Measurements from ENCODE around the gene POR. TPM values are rescaled to one million over a fixed set of nuclear protein-coding genes. Genes with fewer than 3 reads are reported as not detected.

Gene POR
- total RNA-seq, 1 donor from 2014 or later: 232 TPM

DNA sequence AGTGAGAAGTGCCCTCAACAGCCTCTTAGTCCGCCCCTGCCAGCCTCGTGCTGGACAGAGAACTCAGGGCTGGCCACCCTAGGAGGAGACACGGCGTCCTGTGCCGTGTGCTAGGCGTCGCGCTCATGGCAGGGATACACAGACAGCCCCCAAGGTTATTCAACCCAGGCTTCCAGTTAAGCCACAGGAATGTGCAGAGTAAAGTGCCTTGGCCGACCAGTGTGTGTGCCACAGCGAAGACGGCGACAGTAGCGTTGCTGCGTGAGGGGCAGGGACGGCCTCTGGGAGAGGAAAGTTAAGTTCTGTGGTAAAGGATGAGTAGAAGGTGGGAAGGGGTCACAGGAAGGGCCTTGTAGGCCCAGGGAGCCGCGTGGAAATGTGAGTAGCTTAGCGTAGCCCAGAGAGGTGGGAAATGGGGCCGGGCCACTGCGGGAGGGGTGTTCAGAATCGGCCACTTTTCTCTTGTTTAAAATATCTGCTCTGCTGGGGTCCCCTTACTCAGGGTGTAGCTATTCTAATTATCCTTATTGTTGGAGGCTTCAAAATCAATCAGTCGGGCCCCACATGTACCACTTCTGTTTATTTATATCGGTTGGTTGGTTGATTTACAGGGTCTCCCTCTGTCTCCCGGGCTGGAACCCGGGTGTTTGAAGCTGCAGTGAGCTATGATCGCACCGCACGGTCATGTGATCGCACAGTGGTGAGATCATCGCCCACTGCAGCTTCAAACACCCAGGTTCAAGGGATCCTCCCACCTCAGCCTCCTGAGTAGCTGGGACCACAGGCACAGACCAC, 54.9 kb downstream of the POR start:
- peaks cover 41% of the 10 kb centered on the region for H3K4me1 ChIP-seq
- intact Hi-C loops (cut with DNase I): no loop called here
- H3K9me3 ChIP-seq: no peaks in the 10 kb centered on the region
- no peak for ATAC-seq
- H3K4me3 ChIP-seq: no peak overlapping the region
- TF ChIP-seq CTCF (IDR thresholded peaks at IDR 0.05): no peak
- no peak overlapping the region for H3K27ac ChIP-seq
- peaks cover 35% of the 10 kb centered on the region for H3K36me3 ChIP-seq
- no peaks in the 10 kb centered on the region for H3K27me3 ChIP-seq
- DNase-seq: no peak

GRCh38 chr7:75971309-75971960, 56.5 kb downstream of the POR start:
- no peak for TF ChIP-seq CTCF (IDR thresholded peaks at IDR 0.05)
- Histone ChIP-seq H3K4me1 (peaks cover 32% of the 10 kb centered on the region), H3K36me3 (peaks cover 33% of the 10 kb centered on the region)

DNA sequence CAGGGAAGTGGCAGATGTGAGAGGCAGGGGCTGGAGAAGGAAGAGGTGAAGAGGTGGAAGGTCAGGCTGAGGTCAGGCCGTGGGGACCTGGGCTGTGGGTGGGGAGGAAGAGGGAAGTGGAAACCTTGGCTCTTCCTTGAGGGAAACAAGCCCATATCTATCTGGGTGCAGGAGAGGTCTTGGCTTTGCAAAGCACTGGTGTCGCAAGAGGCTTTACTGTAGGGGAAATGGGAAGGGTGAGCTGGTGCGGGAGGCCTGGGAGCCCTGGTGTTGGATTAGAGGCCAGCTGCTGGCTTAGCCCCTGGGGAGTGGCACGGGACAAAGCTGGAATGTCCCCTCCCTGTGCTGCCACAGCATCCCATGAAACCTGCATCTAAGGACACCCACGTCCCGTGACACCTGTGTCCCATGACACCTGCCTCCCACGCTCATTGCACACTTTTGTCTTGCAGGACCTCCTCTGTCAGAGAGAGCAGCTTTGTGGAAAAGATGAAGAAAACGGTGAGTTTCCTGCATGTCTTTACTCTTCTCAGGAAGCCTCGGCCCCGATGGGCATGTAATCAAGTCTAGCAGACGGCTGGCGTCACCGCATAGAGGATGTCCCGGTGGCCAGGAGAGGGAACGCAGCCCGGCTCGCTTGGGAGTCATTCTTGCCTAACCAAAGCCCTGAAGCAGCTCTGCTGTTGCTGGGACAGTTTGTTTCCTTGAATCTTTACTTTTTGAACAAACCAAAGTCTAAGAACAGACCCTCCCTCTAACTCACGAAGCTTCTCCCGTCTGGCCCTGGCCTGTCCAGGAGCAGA, 57.2 kb downstream of the POR start:
- peaks cover 27% of the 10 kb centered on the region for H3K4me1 ChIP-seq
- H3K9me3 ChIP-seq: no peaks in the 10 kb centered on the region
- H3K4me3 ChIP-seq: no peak overlapping the region
- H3K36me3 ChIP-seq: peaks cover 31% of the 10 kb centered on the region
- peak; percentile 16 for TF ChIP-seq CTCF (IDR thresholded peaks at IDR 0.05)
- H3K27ac ChIP-seq: peak overlapping the region; percentile 55
- DNase-seq: peak; percentile 78
- peak; percentile 78 for ATAC-seq
- no peaks in the 10 kb centered on the region for H3K27me3 ChIP-seq
- intact Hi-C loops (cut with DNase I): no loop called here

More at GRCh38 chr7:75971309-75971960, 56.5 kb downstream of the POR start:
- Histone ChIP-seq H3K27ac (peak overlapping the region; percentile 55), H3K27me3 (no peaks in the 10 kb centered on the region), H3K9me3 (no peaks in the 10 kb centered on the region), H3K4me3 (no peak overlapping the region)
- ATAC-seq (no peak), DNase-seq (no peak)
- intact Hi-C loops (cut with DNase I): no loop called here

- Histone ChIP-seq H3K9me3 (no peaks in the 10 kb centered on the region), H3K36me3 (peaks cover 71% of the 10 kb centered on the region), H3K4me1 (peaks cover under 1% of the 10 kb centered on the region), H3K27me3 (no peaks in the 10 kb centered on the region), H3K4me3 (no peak overlapping the region), H3K27ac (no peak overlapping the region)
- ATAC-seq: no peak
- no peak for TF ChIP-seq CTCF (IDR thresholded peaks at IDR 0.05)
- intact Hi-C loops (cut with DNase I): no loop called here
- no peak for DNase-seq
Measured at GRCh38 chr7:75977743-75978142, 62.8 kb downstream of the POR start.

GRCh38 chr7:75979759-75980429, 64.9 kb downstream of the POR start:
- peak; percentile 64 for DNase-seq

More at GRCh38 chr7:75979759-75980429, 64.9 kb downstream of the POR start:
- Histone ChIP-seq H3K9me3 (no peaks in the 10 kb centered on the region), H3K27me3 (no peaks in the 10 kb centered on the region), H3K36me3 (peaks cover 79% of the 10 kb centered on the region), H3K4me3 (no peak overlapping the region), H3K4me1 (no peaks in the 10 kb centered on the region), H3K27ac (no peak overlapping the region)
- intact Hi-C loops (cut with DNase I): no loop called here
- ATAC-seq: peak; percentile 3
- TF ChIP-seq CTCF (IDR thresholded peaks at IDR 0.05): no peak
